Gastrocnemius medialis (tissue), 4 donors: ENCODE results near the gene SMARCB1. TPM values are rescaled to one million over a fixed set of nuclear protein-coding genes. Genes with fewer than 3 reads are reported as not detected.
A peak's percentile ranks its signal among the peaks of the same experiment; 100 is the strongest.

Source experiments
- ATAC-seq, 2 donors: fragments of 150-250 bp; one replicate each; pipeline ENCODE4 v1.9.1; 2016
- DNase-seq, 2 donors: peaks; one replicate each; pipeline ENCODE4 v3.0.0-alpha.2; 2019
- H3K27ac ChIP-seq, 4 donors: fragments of 200-600 bp; sonication (generic); 1 replicate in 1 of 4; 2 replicates in 3 of 4; pipeline ENCODE4 v1.5.1; 2016 to 2018; ENCODE audit warnings: mild to moderate bottlenecking in 2 of 4, moderate library complexity in 1 of 4
- H3K27me3 ChIP-seq, 3 donors: fragments of 200-600 bp; sonication (generic) in 2 of 3; 1 replicate in 1 of 3; 2 replicates in 2 of 3; pipeline versions ENCODE4 v1.5.1 to v1.6.0; 2016 to 2019; ENCODE audit warnings: mild to moderate bottlenecking in 1 of 3, moderate library complexity in 1 of 3
- H3K36me3 ChIP-seq, 2 donors: fragments of 200-600 bp; sonication (generic) in 1 of 2; one replicate each; pipeline ENCODE4 v1.5.1; 2017 to 2018
- H3K4me1 ChIP-seq, 2 donors: fragments of 200-600 bp; sonication (generic) in 1 of 2; one replicate each; pipeline ENCODE4 v1.5.1; 2016 to 2017; ENCODE audit warnings: mild to moderate bottlenecking in 2 of 2
- H3K4me3 ChIP-seq, 4 donors: fragments of 200-600 bp; sonication (generic) in 3 of 4; 1 replicate in 1 of 4; 2 replicates in 3 of 4; pipeline ENCODE4 v1.5.1; 2016 to 2019; ENCODE audit warnings: mild to moderate bottlenecking in 2 of 4
- H3K9me3 ChIP-seq, 3 donors: fragments of 200-600 bp; sonication (generic) in 2 of 3; 1 replicate in 1 of 3; 2 replicates in 2 of 3; pipeline ENCODE4 v1.5.1; 2016 to 2019
- POLR2A ChIP-seq, 2 donors: fragments of 450-650 bp; IDR thresholded peaks; one replicate each; pipeline ENCODE4 v1.6.1; 2017; ENCODE audit warnings: antibody characterized with exemption in 2 of 2, mild to moderate bottlenecking in 2 of 2, moderate library complexity in 2 of 2
- in situ Hi-C, 4 donors: fragments of 200-750 bp; cut with MboI; loops; one replicate each; pipeline versions ENCODE4 v1.15.0 to v1.8.0; 2017; ENCODE audit warnings: low sequenced_read_pairs in 4 of 4
- intact Hi-C: fragments of 100-400 bp; cut with DNase I; formaldehyde crosslinking; loops from one replicate; pipeline ENCODE4 v1.15.1; 2023; ENCODE audit warnings: low total_unique reads
- total RNA-seq, 4 donors: library from RNA; depleted of rRNA; stranded (reverse); fragments of >200 nt; gene quantifications; one replicate each; pipeline versions ENCODE4 v1.1.0 to v1.2.3, GENCODE V29; 2016
- TF ChIP-seq, protein P1 (sequence below), 5 experiments: fragments of 450-650 bp in 3 of 5; fragments of 200-600 bp in 2 of 5; sonication (generic) in 2 of 5; IDR thresholded peaks in 4 of 5; conservative IDR thresholded peaks in 1 of 5; 1 replicate in 4 of 5; 2 replicates in 1 of 5; pipeline ENCODE4 v1.5.1; 2016 to 2019; ENCODE audit warnings: antibody characterized with exemption in 5 of 5, mild to moderate bottlenecking in 3 of 5, moderate library complexity in 3 of 5

The SMARCB1 gene
- total RNA-seq, 4 donors from 2014 or later: 37.8 to 65.6 (median 55.2) TPM

GRCh38 chr22:23826510-23827350, 40.0 kb downstream of the SMARCB1 start:
- Histone ChIP-seq H3K9me3 (no peaks in the 10 kb centered on the region), H3K36me3 (peaks cover 0 to 44% of the 10 kb centered on the region in 2 donors), H3K27ac (peak overlapping the region; percentile 93 to 98 (median 97)), H3K4me1 (peaks cover 35 to 49% of the 10 kb centered on the region in 2 donors), H3K4me3 (no peak overlapping the region), H3K27me3 (no peaks in the 10 kb centered on the region)
- DNase-seq (no peak), ATAC-seq (no peak)
- TF ChIP-seq, protein P1, sequence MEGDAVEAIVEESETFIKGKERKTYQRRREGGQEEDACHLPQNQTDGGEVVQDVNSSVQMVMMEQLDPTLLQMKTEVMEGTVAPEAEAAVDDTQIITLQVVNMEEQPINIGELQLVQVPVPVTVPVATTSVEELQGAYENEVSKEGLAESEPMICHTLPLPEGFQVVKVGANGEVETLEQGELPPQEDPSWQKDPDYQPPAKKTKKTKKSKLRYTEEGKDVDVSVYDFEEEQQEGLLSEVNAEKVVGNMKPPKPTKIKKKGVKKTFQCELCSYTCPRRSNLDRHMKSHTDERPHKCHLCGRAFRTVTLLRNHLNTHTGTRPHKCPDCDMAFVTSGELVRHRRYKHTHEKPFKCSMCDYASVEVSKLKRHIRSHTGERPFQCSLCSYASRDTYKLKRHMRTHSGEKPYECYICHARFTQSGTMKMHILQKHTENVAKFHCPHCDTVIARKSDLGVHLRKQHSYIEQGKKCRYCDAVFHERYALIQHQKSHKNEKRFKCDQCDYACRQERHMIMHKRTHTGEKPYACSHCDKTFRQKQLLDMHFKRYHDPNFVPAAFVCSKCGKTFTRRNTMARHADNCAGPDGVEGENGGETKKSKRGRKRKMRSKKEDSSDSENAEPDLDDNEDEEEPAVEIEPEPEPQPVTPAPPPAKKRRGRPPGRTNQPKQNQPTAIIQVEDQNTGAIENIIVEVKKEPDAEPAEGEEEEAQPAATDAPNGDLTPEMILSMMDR (IDR thresholded peaks at IDR 0.05 in 4 of 5, conservative IDR thresholded peaks at IDR 0.05 in 1 of 5): no peak
- TF ChIP-seq POLR2A (IDR thresholded peaks at IDR 0.05): no peak
- intact Hi-C loops (no loop called here), in situ Hi-C loops (no loop called here)

DNA sequence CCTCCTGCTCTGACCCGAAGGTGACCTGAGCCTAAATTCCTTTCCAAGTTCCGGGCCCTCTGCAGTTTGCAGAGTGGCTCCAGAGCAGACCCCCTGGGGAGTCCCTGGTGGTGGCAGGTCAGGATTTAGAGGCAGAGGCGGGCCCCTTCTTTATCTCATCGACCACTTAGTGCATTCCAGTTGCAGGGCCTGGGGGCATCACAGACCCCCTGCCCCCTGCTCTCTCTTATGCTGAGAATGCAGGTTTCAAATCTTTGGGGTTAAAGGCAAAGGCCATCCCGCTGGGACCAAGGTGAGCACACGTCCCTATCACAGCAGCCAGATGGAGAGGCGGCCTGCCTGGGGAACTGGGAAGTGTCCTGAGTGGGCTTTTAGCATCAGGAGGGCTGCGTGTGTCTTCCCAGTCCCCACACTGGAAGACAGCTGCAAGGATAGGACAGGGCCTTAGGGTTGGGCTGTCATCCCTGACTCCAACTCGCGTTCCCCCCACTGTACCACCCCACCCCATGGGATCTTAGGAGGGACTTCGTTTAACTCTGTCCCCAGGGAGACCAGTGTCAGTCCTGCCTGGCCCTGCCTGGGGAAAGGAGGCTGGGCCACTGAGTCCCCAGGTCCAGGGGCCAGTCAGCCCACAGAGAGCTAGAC, 40.7 kb downstream of the SMARCB1 start:
- Histone ChIP-seq H3K4me1 (peaks cover 33 to 49% of the 10 kb centered on the region in 2 donors), H3K4me3 (no peak overlapping the region), H3K27me3 (no peaks in the 10 kb centered on the region), H3K36me3 (peaks cover 0 to 44% of the 10 kb centered on the region in 2 donors), H3K27ac (peak overlapping the region; percentile 93 to 98 (median 97)), H3K9me3 (no peaks in the 10 kb centered on the region)
- DNase-seq (no peak), ATAC-seq (no peak)
- TF ChIP-seq POLR2A (IDR thresholded peaks at IDR 0.05): no peak
- TF ChIP-seq, protein P1 (IDR thresholded peaks at IDR 0.05 in 4 of 5, conservative IDR thresholded peaks at IDR 0.05 in 1 of 5): no peak
- in situ Hi-C loops: no loop called here
- intact Hi-C loops: no loop called here

- peaks cover 0 to 34% of the 10 kb centered on the region in 2 donors for H3K36me3 ChIP-seq
- intact Hi-C loops: loop anchor here (2.0 kb wide), 1 partner anchor 86 kb away; no protein-coding TSS in a partner anchor
- in situ Hi-C loops: no loop called here
- H3K4me1 ChIP-seq: peaks cover 38 to 50% of the 10 kb centered on the region in 2 donors
- TF ChIP-seq, protein P1 (IDR thresholded peaks at IDR 0.05 in 4 of 5, conservative IDR thresholded peaks at IDR 0.05 in 1 of 5): peak in 1 of 5 experiments; percentile 21
- TF ChIP-seq POLR2A (IDR thresholded peaks at IDR 0.05): peak; percentile 86 to 91
- H3K9me3 ChIP-seq: no peaks in the 10 kb centered on the region
- DNase-seq: peak; percentile 92 to 98
- H3K27me3 ChIP-seq: no peaks in the 10 kb centered on the region
- peak; percentile 92 to 93 for ATAC-seq
- peak overlapping the region; percentile 93 to 98 (median 97) for H3K27ac ChIP-seq
- H3K4me3 ChIP-seq: no peak overlapping the region
Observed at GRCh38 chr22:23828800-23829680, 42.3 kb downstream of the SMARCB1 start.

GRCh38 chr22:23829845-23830372, 43.1 kb downstream of the SMARCB1 start:
- no peak for TF ChIP-seq POLR2A (IDR thresholded peaks at IDR 0.05)
- TF ChIP-seq, protein P1 (IDR thresholded peaks at IDR 0.05 in 4 of 5, conservative IDR thresholded peaks at IDR 0.05 in 1 of 5): no peak
- Histone ChIP-seq H3K4me1 (peaks cover 46 to 59% of the 10 kb centered on the region in 2 donors), H3K27me3 (no peaks in the 10 kb centered on the region), H3K4me3 (no peak overlapping the region), H3K27ac (peak overlapping the region; percentile 93 to 98 (median 97)), H3K36me3 (peaks cover 0 to 25% of the 10 kb centered on the region in 2 donors), H3K9me3 (no peaks in the 10 kb centered on the region)
- in situ Hi-C loops (no loop called here), intact Hi-C loops (loop anchor here (2.0 kb wide), 1 partner anchor 87 kb away; no protein-coding TSS in a partner anchor)
- ATAC-seq (no peak), DNase-seq (no peak)
